ENCODE measurements around the gene RTTN.

- TF ChIP-seq, protein P1, sequence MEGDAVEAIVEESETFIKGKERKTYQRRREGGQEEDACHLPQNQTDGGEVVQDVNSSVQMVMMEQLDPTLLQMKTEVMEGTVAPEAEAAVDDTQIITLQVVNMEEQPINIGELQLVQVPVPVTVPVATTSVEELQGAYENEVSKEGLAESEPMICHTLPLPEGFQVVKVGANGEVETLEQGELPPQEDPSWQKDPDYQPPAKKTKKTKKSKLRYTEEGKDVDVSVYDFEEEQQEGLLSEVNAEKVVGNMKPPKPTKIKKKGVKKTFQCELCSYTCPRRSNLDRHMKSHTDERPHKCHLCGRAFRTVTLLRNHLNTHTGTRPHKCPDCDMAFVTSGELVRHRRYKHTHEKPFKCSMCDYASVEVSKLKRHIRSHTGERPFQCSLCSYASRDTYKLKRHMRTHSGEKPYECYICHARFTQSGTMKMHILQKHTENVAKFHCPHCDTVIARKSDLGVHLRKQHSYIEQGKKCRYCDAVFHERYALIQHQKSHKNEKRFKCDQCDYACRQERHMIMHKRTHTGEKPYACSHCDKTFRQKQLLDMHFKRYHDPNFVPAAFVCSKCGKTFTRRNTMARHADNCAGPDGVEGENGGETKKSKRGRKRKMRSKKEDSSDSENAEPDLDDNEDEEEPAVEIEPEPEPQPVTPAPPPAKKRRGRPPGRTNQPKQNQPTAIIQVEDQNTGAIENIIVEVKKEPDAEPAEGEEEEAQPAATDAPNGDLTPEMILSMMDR (conservative IDR thresholded peaks at IDR 0.05; ENCODE audit: low read length), result no peak
- no peak for TF ChIP-seq EZH2phosphoT487 (IDR thresholded peaks at IDR 0.05; ENCODE audit: borderline replicate concordance)
Observed at GRCh38 chr18:69978732-69979715, 226.5 kb downstream of the RTTN start.
